GM12878 (cell line): ENCODE data around the gene CPVL.

Experiments used
- HSF1 ChIP-seq: fragments of 150-350 bp; IDR thresholded peaks from 2 replicates; pipeline ENCODE4 v1.6.1; 2014; ENCODE audit warnings: mild to moderate bottlenecking, low read depth, low read length
- JUND ChIP-seq: IDR thresholded peaks from 2 replicates; pipeline ENCODE4 v1.6.1; 2012; ENCODE audit warnings: low read depth, mild to moderate bottlenecking, low read length, improper control_type of control experiment, moderate library complexity

- no peak for TF ChIP-seq HSF1
- no peak for TF ChIP-seq JUND
Observed at GRCh38 chr7:29106669-29106988, 39.7 kb downstream of the CPVL start.
